Left ventricle myocardium superior (tissue), 1 donor: Measurements from ENCODE around the gene MAPK8IP1. TPM values are rescaled to one million over a fixed set of nuclear protein-coding genes. Genes with fewer than 3 reads are reported as not detected.
"Not testable (repeated sequence)": the region's sequence is repeated elsewhere in the genome, so short reads cannot be mapped to it uniquely, and the experiment has no call there.

Experiments
- ATAC-seq: fragments of 200-7000 bp; cut with Tn5 transposase; one replicate; pipeline ENCODE4 v1.9.1; 2020; ENCODE audit warnings: mild to moderate bottlenecking, moderate library complexity
- DNase-seq: peaks from one replicate; pipeline ENCODE4 v3.0.0-alpha.2; 2020
- intact Hi-C: fragments of 100-400 bp; cut with micrococcal nuclease; formaldehyde crosslinking; loops from one replicate; pipeline ENCODE4 v1.11.0; 2022
- total RNA-seq: library from RNA; stranded (reverse); fragmentation: NEBNext Ultra II Directional; extraction: Animal tissue kit (Norgen Biotek cat#: 25700); gene quantifications from one replicate; pipeline ENCODE4 v1.2.1, GENCODE V29; 2021
- donor health status: DM: no; HTN: yes; CAD: no; lungs with severe emphysema.

The MAPK8IP1 gene
- total RNA-seq, 1 donor from 2014 or later, result 4.4 TPM

DNA sequence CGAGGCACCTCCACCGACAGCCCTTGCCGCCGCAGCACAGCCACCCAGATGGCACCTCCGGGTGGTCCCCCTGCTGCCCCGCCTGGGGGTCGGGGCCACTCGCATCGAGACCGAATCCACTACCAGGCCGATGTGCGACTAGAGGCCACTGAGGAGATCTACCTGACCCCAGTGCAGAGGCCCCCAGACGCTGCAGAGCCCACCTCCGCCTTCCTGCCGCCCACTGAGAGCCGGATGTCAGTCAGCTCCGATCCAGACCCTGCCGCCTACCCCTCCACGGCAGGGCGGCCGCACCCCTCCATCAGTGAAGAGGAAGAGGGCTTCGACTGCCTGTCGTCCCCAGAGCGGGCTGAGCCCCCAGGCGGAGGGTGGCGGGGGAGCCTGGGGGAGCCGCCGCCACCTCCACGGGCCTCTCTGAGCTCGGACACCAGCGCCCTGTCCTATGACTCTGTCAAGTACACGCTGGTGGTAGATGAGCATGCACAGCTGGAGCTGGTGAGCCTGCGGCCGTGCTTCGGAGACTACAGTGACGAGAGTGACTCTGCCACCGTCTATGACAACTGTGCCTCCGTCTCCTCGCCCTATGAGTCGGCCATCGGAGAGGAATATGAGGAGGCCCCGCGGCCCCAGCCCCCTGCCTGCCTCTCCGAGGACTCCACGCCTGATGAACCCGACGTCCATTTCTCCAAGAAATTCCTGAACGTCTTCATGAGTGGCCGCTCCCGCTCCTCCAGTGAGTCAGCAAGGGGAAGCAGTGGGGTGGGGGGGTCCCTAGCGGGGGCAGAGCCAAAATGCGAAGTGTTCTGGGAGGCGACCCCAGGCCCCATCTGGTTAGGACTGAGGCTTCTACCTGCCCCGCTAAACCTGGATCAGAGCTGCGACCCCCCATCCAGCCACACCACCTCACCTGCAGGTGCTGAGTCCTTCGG lies 17.3 kb downstream of the MAPK8IP1 start:
- DNase-seq (no peak), ATAC-seq (no peak)
- intact Hi-C loops, result no loop called here

DNA sequence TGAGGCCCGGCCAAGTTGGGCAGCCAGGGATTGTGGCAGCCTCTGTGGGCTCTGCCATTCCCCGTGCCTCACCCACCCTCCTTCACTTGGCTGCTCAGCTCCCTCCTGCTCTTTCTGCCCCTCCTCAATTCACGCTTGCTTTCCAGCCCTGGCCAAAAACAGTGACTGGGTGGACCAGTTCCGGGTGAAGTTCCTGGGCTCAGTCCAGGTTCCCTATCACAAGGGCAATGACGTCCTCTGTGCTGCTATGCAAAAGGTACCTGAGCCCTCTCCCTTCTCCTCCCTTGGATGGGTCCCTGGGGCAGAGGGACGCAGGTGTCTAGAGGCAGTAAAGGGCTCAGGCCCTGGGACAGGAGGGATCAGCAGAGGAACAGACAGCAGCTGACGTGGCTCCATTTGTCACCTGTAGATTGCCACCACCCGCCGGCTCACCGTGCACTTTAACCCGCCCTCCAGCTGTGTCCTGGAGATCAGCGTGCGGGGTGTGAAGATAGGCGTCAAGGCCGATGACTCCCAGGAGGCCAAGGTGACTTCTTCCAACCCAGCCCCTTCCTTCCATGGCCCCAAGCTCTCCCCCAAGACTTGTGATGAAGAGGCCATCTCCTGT lies 19.0 kb downstream of the MAPK8IP1 start:
- ATAC-seq, result no peak
- intact Hi-C loops, result no loop called here
- no peak for DNase-seq

DNA sequence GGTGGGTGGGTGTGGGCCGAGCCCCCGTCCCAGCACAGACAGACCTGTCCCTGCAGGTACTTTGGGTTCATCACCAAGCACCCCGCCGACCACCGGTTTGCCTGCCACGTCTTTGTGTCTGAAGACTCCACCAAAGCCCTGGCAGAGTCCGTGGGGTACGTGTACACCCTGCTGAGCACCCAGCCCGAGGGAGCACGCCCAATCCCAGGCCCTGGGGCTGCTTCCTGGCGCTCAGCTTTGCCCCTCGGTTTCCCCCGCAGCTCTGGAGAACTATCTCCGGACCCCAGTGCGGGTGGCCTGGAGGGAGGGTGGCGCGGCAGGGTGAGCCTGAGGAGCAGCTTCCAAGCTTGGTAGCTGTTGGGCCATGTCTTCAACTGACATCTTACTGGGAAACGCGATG lies 19.6 kb downstream of the MAPK8IP1 start:
- intact Hi-C loops, result no loop called here
- no peak for DNase-seq
- ATAC-seq, result no peak

DNA sequence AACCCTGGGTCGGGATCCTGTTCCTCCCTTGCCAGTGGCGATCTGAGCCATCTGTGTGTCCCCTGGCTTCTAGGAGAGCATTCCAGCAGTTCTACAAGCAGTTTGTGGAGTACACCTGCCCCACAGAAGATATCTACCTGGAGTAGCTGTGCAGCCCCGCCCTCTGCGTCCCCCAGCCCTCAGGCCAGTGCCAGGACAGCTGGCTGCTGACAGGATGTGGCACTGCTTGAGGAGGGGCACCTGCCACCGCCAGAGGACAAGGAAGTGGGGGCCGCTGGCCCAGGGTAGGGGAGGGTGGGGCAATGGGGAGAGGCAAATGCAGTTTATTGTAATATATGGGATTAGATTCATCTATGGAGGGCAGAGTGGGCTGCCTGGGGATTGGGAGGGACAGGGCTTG lies 20.1 kb downstream of the MAPK8IP1 start:
- not testable (repeated sequence) for DNase-seq, ATAC-seq

DNA sequence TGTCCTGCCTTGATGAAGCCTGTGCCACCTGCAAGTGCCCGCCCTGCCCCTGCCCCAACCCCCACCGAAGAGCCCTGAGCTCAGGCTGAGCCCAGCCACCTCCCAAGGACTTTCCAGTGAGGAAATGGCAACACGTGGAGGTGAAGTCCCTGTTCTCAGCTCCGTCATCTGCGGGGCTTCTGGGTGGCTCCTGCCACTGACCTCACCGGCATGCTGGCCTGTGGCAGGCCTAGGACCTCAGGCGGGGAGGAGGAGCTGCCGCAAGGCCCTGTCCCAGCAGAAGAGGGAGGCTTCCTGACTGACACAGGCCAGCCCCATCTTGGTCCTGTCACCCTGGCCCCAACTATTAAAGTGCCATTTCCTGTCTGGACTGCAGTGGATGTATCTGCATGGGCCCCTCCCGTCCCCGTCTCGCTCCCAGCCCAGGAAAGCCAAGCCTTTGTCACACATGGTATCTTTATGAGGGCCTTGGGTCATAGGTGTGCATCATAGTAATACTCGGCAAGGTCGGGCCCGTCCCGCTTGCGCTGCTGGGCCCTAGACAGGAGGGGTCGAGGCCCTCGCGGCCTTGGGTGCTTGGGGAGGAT lies 20.7 kb downstream of the MAPK8IP1 start:
- no peak for DNase-seq
- no peak for ATAC-seq
- intact Hi-C loops, result no loop called here

More for the DNA sequence above, 20.1 kb downstream of the MAPK8IP1 start:
- intact Hi-C loops, result not testable (repeated sequence)

DNA sequence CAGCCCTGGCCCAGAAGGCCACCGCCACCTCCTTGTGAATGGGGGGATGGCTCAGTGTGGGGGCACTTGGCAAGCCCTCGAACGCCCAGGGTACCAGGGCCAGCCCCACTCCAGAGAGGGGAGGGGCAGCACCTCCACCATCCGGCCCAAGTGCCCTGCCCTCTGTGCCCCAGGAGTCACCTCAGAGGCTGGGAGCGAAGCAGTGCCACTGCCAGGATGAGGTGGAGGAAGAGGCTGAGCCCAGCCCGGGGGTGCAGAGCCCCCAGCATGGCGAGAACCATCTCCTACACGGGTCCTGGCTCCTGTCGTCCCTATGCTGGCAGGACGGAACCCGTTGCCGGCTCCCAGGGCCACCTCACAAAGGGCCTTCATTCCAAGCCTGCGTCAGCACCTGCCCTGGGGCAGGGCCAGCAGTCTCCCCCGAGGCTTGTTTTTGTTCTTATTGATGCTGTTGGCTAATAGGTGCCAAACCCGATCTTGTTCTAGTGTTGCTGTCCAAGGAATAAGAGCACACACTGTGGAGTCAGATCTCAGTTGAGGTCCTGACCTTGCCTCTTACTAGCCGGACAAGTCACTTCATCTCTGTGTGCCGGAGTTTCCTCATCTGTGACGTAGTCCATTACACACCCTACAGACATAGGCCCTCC lies 21.6 kb downstream of the MAPK8IP1 start, which contains the start of gene FREY1:
FREY1 (minus strand) TSS at position 307 of the 647 bp plus-strand sequence; CDS start at position 281, 26 bp downstream.
- ATAC-seq (no peak), DNase-seq (no peak)
- intact Hi-C loops, result no loop called here

- peak; percentile 16 for ATAC-seq
- no peak for DNase-seq
- intact Hi-C loops, result no loop called here
Measured at GRCh38 chr11:45907911-45908370, 22.5 kb downstream of the MAPK8IP1 start.

- intact Hi-C loops, result no loop called here
- ATAC-seq (no peak), DNase-seq (no peak)
Measured at GRCh38 chr11:45909594-45910475, 24.4 kb downstream of the MAPK8IP1 start.

GRCh38 chr11:45910623-45911022 lies 25.2 kb downstream of the MAPK8IP1 start:
- intact Hi-C loops, result no loop called here
- DNase-seq, result no peak
- ATAC-seq, result no peak

- no peak for DNase-seq
- intact Hi-C loops, result no loop called here
- ATAC-seq, result no peak
Measured at GRCh38 chr11:45913514-45913913, 28.1 kb downstream of the MAPK8IP1 start.

DNA sequence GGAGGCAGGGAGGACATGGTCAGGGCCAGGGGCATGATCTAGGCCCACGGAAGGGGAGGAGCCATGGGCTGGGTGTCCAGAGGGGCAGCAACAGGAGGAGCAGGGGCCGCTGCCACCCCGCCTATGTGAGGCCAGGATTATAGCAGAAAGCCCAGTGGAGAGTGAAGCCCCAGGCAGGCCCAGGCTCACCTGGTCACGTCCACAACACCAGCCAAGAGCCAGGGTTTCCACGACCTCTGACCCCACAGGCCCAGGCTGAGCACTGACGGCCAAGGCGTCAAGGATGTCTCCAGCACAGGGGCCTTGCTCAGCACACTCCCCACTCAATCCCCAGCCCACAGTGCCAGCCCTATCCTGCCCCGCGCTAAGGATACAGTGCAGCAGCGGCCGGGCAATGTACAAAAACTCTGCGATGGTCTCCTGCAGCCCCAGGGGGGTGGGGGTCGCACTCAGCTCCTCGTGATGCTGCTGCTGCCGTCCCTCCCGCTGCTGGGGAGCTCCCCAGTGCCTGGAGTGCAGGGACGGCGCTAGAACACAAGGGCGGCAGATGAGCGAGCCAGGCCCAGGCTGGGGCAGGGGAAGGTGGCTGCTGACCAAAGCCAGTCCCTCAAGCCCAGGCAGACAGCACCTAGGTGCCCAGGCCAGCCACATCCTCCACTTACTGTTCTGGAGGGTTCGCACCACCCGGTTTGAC lies 28.6 kb downstream of the MAPK8IP1 start:
- ATAC-seq (no peak), DNase-seq (no peak)
- intact Hi-C loops, result no loop called here

- intact Hi-C loops, result no loop called here
- ATAC-seq, result no peak
- DNase-seq, result no peak
Measured at GRCh38 chr11:45915446-45915845, 30.0 kb downstream of the MAPK8IP1 start.

- DNase-seq, result peak; percentile 40
- no peak for ATAC-seq
- intact Hi-C loops, result no loop called here
Measured at GRCh38 chr11:45917286-45917622, 31.8 kb downstream of the MAPK8IP1 start.

DNA sequence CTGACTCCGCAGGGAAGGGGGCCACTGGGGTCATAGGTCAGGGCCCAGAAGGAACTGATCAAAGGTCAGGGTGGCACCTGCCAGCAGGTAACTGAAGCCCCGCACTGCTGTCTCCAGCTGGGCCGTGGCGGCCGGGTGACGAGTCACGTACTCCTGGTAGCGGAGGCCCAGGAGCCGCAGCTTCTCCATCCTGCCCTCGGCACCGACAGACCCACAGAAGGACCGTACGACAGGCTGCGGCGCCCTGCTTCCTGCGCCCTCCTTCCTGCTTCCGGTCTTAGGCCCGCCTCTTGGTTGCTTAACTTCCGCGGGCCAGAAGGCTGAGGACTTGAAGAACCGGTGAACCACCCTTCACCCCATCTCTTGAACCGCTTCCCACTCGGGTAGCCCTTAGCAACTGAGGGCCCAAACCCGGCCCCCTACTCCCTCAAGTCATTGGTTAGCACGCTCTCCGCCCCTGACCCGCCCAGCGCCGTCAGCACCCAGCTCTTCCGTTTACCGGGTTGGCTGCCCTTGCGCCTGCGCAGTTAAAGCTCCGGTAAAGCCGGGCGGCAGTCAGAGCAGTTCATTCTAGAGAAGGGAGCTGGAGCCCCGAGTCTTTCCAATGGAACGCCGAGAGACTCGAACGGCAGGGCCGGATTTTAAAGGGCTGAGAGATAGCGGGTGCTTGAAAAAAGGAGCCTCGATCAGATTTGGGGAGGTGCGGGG lies 32.3 kb downstream of the MAPK8IP1 start, which contains the start of gene PEX16:
PEX16 (minus strand) TSS at position 255 of the 708 bp plus-strand sequence; CDS start at position 189, 66 bp downstream.
- DNase-seq, result peak; percentile 97
- ATAC-seq, result peak; percentile 93
- intact Hi-C loops, result no loop called here

DNA sequence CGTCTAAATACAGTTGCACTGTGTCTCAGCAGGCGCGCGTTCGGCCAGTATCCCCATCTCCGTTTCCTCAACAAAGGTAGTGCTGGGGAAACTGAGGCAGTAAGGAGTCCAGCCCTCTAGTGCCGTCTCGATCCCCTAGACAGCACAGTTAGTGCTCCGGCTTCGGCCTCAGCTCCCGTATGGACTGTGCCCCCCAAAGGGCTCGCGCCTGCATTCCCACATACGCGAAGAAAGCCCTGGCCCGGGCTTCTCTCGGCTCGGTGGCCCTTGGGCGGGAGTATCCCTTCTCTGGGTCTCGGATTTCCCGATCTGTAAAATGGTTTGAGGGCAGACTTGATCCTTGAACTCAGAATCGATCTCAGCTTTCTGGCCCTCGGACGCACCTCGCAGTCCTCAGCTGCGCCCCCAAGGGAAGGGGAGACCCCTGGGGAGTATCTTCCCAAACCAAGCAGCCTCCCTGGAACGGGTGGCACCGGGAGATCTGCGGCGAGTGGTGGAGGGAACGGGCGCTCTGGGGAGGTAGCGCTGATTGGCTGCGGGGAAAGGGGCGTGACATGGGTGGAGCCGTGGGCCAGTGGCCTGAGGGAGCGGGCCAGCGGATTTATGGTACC lies 33.0 kb downstream of the MAPK8IP1 start:
- DNase-seq, result peak; percentile 88
- peak; percentile 88 for ATAC-seq
- intact Hi-C loops, result no loop called here

DNA sequence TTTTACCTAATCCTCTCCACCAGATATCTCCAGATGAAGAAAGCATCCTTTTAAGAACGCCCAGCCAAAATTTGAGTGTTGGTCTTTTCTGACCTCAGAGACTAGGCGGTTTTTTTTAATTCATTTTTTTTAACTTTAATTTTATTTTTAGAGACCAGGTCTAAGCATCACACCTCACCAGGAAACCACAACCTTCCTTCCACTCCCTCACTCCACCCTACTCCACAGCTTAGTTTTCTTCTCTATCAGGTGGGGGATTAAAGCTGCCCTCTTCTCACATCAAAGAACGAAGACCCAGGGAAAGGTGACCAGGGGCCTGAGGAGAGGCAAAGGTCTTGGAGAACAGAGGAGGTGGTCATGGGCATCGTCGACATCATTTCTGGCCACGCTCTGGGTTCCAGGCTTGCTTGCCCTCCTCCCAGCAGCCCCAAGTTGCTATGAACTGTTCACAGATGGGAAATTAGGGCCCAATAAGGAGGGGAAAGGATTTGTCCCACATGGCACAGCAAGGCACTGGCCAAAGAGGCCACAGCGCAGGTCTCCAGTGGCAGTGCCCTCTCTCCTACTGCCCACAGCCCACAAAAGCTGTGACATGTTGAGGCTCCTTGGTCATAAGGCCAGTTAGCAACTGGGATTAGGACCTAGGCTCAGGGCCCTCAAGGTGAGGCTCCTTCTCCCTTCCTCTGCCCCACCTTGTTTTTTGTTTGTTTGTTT lies 33.7 kb downstream of the MAPK8IP1 start:
- ATAC-seq (no peak), DNase-seq (peak; percentile 29)
- intact Hi-C loops, result no loop called here
